GM21526 (cell line): Measurements from ENCODE around the gene EPB41L1.

Experiments used
- ATAC-seq: cut with Tn5 transposase; IDR thresholded peaks from one replicate; pipeline ENCODE4 v1.9.1; 2021; ENCODE audit warnings: moderate library complexity; ENCODE audit not compliant: unreplicated experiment, low FRiP score

EPB41L1 gene

DNA sequence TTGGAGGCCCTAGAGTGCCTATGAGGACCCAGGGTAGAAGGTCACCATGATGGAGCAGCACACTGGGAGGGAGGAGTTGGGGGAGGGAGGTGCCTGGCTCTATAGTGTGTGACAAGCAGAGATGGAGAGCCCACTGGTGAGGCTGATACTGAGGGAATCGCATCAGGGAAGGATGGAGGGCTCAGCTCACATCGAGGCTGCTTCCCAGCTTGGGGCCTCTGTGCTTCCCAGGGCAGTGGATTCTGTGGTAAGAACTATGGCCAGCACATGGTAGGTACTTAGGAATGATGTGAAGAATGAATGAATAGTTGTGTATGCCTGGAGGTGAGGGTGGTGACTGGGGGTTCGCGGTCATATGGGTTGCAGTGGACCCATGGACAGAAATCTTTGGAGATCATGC lies 1.3 kb upstream of the EPB41L1 start:
- ATAC-seq: no peak

DNA sequence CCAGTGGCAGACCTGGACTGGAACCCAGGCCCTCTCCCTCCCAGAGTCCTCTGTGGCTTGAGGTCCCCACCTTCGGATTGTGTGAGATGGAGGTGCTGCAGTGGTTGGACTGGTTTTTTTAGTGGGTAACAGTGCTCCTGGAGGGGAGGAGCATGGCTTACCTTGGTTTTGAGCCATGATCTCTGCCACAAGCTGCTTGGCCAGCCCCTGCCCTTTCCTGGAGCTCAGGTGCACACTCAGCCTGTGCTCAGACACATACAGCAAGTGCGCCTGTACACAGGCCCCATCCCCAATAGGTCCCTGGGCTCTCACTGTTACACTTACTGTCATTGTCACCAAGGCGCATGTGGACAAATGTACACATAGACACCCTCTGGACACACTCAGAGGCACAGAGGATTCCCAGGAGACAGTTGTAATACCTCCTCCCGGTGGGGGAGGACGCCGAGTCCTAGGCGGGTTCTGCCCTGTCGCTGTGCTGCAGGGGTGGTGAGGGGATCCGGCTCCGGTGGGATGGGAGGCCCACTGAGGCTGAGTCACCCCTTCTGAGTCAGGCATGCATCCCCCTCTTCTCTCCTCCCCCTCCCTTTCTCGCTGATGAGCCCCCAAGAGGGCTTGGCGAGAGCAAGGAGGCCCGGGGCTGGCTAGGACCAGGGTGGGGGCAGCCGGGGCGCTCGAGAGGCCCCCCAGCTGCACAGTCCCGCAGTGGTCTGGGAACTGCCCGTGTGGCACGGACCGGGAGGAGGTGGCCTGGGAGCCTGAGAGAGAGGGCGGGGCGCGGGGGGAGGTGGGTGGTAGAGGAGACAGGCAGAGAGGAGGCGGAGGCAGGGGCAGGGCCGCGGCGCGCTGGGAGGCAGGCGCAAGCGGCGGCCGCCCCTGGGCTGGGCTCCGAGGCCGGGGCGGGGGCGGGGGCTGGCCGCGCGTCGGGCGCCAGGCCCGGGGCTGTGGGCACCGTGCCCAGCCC lies 522 bp upstream of the EPB41L1 start:
- ATAC-seq: no peak

DNA sequence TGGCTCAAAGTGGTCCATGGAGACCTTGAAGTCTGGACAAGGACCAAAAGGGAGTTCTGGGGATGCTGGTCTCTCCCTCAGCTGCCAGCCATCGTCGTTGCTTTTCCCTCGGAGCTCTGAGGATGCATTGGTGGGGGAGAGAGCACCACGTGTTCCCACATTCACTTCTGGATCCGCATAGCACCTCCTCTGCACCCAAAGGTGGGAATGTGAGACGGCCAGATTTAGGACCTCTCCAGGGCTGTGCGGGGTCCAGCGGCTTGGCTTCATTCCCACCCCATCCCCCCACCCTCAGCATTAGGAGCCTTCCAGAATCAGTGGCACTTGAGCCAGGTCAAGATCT lies 1.1 kb downstream of the EPB41L1 start:
- ATAC-seq: no peak

DNA sequence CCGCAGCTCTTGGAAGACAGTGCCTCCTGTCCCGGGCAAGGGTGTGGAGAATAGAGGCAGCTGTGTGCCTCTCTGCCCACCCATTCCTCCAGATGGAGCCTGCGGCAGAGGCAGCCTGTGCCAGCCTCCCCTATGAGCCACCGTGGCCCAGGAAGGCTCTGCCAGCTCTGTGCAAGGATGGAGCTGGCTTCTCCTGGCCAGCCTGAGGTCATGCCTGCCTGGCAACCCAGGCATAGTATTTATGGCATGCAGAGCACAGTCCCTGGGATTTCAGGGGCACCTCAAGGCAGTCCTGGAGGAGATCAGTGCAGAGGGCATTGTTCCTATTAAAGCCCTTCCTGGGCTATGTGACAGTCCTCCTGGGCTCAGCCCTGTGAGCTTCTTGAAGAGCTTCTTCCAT lies 1.5 kb downstream of the EPB41L1 start:
- no peak for ATAC-seq

DNA sequence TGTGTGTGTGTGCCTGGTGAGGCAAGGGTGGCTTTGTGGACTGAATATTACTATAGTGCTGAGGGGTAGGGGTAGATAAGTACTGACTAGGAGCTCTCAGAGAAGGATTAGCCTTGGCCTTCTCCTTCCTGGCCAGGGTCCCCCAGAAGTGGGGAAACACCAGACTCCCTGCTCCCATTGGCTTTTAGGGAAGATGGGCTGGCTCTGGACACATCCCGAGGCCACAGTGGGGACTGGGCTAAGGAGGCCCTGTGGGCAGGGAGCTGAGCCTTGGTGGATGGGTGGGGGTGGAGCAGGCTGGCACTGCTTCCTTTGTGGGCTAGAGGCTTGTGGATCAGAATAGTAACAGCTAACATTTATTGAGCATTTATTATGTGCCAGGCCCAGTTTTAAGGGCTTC lies 3.1 kb downstream of the EPB41L1 start:
- no peak for ATAC-seq

DNA sequence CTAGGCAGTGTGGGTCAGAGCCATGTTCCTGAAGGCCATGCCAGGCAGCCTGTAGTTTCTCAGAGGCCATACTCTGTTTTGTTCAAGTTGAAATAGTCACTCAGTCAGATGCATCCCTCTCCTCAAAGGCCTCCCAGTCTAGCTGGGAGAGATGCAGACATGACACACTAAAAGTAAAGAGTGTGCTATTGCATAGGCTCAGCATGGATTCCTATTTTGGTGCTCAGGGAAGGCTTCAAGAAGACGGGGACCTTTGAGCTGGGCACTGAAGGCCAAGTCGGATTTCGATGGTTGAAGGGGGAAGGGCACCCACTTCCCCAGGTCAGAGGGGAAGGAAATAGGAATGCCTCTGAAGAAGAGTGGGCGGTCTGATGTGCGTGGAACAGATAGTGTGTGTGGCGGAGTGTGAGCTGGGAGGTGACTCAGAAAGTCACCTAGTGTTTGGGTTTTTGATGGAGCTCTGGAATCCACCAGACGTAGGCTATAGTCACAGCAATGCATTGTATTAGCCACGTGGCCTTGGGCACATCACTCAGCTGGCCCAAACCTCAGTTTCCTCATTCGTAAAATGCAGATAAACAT lies 3.7 kb downstream of the EPB41L1 start:
- no peak for ATAC-seq

DNA sequence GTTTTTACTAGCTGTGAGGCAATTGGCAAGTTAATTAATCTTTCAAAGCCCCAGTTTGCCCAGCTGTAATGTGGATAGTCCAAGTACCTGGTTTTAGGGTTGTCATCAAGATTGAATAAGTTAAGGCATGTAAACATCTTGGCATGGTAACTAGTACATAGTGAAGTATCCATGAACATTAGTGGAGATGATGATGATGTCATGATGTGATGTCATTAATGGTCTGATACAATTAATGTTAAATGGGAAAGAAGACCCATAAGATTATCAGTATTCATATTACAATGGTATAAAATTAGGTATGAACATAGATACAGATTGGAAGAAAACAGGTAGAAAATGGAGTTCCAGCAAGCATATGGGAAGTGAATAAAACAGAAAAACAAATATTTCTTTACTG lies 5.3 kb downstream of the EPB41L1 start:
- ATAC-seq: no peak

DNA sequence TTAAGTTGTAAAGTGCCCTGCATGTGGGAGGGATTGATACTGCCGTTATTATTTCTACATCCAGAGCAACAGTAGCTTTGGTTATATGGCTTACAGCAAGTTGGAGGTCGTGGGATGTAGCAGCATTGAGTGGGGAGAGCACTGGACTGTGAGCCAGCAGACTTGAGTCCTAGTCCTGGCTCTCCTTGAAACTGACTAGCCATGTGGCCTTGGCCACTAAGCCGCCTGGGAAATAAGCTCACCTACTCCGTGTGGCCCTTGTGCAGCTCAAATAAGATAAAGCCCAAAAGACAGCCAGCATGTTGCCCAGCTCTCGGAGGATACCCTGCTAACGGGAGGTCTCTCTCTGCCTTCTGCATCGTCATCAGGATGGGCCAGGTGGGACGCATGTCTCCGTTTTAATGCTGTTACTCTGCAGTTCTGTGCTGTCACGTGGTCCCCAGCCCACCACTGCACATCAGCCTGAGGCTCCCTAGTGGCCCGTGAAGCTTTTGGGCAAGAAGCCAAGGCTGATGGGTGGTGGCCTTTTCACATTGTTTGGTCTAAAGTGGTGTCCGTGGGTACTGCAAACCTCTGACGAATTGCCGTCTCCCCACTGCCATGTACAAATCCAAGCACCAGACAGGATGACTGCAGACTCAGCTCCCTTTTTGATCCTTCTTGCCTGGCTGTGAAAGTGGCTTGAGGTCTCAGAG lies 7.9 kb downstream of the EPB41L1 start:
- ATAC-seq: no peak

DNA sequence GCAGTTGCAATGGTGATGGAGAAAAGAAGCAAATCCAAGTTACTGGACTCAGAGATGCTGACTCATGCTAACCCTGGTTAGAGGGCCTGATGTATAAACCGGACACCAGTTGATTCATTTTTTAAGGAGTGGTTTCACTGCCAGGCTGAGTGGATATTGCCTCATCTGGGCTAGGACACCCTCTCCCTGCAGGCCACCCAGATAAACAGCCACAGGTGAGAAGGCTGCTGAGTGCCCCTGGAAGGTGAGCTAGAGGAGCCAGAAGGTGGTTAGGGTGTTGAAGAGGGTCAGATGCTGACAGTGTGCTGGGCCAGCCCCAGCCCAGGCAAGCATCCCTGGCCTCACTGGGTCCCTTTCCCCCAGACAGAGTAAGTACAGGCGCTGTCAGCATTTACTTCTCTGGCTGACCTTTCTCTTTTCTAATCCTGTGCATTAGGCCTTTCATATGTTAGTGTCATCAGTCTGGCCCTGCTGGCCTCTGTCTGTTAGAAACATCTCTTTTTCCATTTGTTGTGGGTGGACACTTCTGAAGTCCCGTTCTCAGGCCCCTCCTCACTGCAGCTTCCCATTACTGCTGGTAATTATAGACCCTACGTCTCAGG lies 13.5 kb downstream of the EPB41L1 start:
- ATAC-seq: no peak

DNA sequence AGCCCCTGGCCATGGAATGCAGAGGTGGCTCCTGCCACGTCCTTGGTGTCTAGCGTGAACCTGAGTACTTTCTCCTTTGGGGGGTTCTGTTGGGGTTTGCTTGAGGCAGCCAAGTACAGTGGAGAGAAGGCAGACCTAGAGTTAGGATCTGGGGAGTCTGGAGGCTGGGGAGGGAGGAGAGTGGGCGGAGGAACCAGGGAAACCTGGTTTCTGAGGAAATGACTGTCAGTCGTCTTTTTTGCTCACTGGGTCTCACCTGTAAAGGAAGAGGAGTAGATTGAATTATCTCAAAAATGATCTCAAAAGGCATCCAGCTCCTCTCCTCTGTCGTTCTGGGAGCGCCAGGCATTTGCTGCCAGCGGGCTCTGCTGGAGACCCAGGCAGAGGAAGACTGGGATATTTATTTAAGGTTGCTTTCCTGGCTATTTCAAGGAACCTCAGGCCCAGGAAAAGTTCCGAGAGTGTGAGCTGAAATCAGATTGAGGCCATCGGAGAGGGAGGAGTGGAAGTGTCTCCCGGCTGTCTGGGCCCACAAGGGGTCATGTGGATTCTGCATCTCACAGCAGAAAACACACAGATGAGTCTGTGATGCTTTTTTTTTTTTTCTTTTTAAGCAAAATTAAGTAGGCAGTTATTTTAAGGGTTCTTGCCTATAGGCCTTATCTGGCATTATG lies 16.1 kb downstream of the EPB41L1 start:
- no peak for ATAC-seq

DNA sequence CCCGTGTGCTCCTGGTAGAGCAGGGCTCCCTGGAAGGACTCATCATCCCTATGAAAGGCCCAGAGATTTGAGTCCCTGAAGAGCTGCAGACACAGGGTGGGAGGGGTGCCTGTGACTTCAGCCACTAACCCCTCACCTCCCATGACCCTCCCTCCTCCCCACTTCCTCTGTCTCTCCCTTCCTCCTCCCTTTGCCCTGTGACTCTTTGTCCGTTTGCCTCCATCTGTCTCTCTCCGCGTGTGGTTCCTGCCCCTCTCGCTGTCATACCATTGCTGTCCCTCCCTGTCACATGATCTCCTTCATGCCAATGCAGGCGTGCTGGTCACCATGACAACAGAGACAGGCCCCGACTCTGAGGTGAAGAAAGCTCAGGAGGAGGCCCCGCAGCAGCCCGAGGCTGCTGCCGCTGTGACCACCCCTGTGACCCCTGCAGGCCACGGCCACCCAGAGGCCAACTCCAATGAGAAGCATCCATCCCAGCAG lies 19.0 kb downstream of the EPB41L1 start:
- no peak for ATAC-seq

DNA sequence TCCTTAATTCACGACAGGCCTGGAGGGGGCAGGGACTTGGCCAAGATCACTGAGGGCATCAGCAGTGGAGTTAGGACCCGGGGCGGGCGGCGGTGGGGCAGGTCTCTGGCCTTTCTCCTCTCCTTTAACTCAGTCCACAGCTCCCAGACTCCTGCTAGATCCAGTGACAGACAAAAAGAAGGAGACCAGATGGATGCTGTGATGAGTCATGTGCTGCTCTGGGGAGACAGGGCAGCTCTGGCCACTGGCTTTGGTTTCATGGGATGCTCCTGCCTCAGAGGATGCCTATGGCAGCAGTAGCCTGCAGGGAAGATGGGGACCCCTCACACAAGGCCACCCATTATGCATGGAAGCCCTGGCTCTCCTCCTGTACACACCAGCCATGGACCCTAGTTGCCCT lies 20.5 kb downstream of the EPB41L1 start:
- no peak for ATAC-seq

DNA sequence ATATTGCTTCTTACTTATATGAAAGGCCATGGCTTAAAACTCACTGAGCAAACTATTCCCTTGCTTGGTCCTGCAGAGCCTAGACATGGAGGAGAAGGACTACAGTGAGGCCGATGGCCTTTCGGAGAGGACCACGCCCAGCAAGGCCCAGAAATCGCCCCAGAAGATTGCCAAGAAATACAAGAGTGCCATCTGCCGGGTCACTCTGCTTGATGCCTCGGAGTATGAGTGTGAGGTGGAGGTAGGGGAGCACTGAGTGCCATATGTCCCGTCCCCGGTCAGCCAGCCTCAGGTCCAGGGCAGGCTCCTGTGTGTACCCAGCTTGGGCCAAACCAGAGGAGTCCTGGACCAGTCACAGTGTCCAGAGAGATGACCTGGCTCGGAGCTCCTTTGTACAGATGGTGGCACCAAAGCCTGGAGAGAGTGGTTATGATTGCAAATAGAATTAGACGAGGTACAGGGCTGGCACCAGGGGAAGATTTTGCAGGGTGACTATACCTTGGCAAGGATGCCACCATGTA lies 21.0 kb downstream of the EPB41L1 start:
- no peak for ATAC-seq

DNA sequence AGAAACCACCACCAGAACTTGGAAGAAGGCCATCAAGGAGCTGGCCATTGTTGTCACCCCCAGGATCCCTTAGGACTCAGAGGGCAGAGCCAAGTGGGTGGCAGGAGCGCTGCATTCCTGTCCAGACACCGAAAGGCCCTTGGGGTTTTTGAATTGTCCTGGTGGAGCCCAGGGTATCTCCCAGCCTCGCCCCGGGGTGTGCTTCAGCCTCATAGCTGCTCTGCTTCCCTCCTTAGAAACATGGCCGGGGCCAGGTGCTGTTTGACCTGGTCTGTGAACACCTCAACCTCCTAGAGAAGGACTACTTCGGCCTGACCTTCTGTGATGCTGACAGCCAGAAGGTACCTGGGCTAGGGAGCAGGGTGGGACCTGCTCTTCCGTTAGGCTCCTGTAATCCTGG lies 23.2 kb downstream of the EPB41L1 start:
- no peak for ATAC-seq

DNA sequence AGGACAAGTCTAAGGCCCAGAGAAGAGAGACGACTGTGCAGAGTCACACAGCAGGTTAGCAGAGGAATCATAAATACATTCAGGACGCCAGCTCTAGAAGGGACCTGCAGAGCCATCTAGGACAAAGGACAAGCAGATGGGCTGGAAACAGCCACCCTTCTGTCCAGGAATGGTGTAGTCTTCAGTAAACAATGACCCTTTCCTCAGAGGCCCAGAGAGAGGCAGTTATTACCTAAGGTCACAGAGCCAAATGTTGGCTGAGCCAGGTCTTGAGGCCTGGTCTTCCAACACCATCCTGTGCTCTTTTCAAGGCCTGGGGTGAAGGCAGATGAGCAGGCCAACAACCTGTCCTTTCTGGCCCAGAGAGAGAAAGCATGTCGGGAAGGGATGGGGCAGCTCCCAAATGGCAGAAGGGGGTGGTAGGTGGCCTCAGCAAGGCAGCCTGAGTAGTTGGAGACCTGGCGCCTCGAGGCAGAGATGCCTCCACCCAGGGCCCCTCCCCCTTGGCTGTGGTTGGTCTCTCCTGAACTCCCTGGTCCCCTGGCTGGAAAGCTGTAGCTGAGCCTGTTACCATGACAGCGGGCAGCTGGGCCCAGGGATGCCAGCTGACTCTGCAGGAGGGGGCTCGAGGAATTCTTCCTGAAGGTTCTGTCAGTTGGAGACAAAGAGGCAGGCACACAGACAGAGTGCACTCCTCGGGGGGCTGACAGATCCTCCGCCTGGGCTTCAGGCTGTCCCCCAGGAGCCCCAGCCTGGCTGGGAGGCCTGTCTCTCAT lies 24.8 kb downstream of the EPB41L1 start:
- no peak for ATAC-seq

DNA sequence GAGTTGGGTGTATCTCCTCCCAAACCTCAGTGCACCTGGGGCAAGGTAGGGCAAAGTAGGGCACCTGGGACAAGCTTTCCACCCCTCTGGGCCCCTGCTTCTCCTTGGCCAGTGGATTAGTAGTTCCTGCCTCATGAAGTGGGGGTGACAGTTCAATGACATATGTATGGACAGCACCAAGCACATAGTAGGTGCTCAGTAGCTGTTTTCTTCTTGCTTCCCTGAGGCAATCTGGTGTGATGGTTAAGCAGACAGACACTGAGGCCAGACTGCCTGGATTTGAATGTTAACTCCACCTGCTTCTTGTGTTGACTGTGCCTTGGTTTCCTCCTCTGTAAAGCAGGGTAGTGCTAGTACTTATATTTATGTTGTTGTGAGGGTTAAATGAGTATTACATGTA lies 25.8 kb downstream of the EPB41L1 start:
- ATAC-seq: no peak

DNA sequence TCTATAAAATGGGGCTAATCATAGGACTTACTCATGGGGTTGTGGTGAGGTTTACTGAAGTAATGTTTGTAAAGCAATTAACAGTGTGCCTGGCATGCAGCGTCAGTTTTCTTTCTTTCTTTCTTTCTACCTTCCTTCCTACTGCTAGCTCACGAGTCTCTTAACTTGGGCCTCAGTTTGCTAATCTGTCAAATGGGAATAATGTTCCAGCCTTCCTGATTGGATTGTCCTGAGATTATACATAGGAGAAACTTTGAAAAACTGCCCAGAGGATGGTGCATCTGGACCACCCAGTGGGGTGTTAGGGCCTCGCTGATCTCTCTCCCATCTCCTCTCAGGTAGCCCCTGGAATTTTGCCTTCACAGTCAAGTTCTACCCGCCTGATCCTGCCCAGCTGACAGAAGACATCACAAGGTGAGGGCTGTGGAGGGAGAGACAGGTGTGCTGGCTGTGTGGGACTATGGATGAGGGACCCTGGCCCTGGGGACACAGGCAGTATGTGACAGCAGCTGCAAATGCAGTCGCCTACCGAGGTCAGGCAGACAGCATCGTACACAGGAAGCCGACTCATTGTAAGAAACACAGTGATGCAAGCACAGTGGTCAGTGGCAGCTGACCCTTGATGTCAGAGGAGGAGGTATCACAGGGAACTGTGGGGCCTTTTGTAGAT lies 27.5 kb downstream of the EPB41L1 start:
- ATAC-seq: no peak

DNA sequence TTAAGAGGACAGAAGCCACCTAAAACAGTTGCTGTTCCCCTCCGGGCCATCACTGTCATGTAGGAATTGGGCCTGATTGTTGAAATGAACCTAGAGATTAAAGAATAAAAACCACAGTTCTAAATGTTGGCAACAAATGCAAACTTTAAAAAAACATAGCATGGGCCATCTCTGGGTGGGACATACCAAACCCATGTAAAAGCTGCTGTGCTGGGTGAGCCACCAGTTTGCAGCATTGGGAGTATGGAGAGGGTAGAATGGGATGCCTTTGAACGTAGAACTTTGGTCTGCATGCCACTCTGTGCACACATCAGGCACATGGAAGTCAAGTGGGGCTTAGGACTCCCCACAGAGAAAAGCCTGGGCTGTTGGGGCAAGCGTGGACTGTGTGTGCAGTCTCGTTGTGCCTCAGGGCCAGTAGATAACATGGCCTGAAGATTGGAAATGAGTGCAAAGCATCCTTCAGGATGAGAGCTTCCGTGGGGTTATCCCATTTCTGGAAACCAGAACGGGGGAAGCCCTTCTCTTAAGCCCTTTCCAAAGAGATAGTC lies 28.1 kb downstream of the EPB41L1 start:
- ATAC-seq: no peak
